Kidney (tissue), 14 donors: Measurements from ENCODE around the gene HMG20A. TPM values are rescaled to one million over a fixed set of nuclear protein-coding genes. Genes with fewer than 3 reads are reported as not detected.

Source experiments
- DNase-seq, 5 donors: peaks; one replicate each; pipeline ENCODE4 v3.0.0-alpha.2; 2013 to 2020
- FAIRE-seq: peaks from 2 replicates; lab custom pipeline; 2012; peaks lifted over from hg19 to GRCh38; lab: Jason Lieb, UNC
- H3K27ac ChIP-seq, 2 donors: one replicate each; pipeline ENCODE4 v1.7.0; 2013; ENCODE audit warnings: low read depth in 2 of 2, low read length in 2 of 2, inconsistent platforms in 1 of 2
- H3K27me3 ChIP-seq: one replicate; pipeline ENCODE4 v1.7.1; 2013; ENCODE audit warnings: low read length, inconsistent platforms; ENCODE audit not compliant: control insufficient read depth, insufficient read depth
- H3K36me3 ChIP-seq, 3 donors: one replicate each; pipeline versions ENCODE4 v1.7.0 to v1.7.1; 2013; ENCODE audit warnings: low read length in 3 of 3, control low read depth in 1 of 3, inconsistent platforms in 1 of 3; ENCODE audit not compliant: insufficient read depth in 3 of 3, control insufficient read depth in 2 of 3
- H3K4me1 ChIP-seq, 3 donors: one replicate each; pipeline versions ENCODE4 v1.7.0 to v1.7.1; 2013; ENCODE audit warnings: low read length in 3 of 3, inconsistent platforms in 1 of 3, low read depth in 1 of 3; ENCODE audit not compliant: control insufficient read depth in 2 of 3, insufficient read depth in 2 of 3
- H3K4me3 ChIP-seq, 3 donors: one replicate each; pipeline versions ENCODE4 v1.7.0 to v1.8.1; 2013; ENCODE audit warnings: low read length in 3 of 3, control low read depth in 1 of 3, inconsistent platforms in 1 of 3
- H3K9ac ChIP-seq, 3 donors: one replicate each; pipeline versions ENCODE4 v1.7.0 to v1.7.1; 2013; ENCODE audit warnings: low read length in 3 of 3, control low read depth in 1 of 3, inconsistent platforms in 1 of 3
- H3K9me3 ChIP-seq, 3 donors: one replicate each; pipeline versions ENCODE4 v1.7.0 to v1.7.1; 2013; ENCODE audit warnings: low read length in 3 of 3, control low read depth in 1 of 3, inconsistent platforms in 1 of 3; ENCODE audit not compliant: control insufficient read depth in 2 of 3, insufficient read depth in 1 of 3
- CTCF ChIP-seq: IDR thresholded peaks from 3 replicates; pipeline ENCODE4 v1.5.1; 2012; ENCODE audit warnings: mild to moderate bottlenecking, moderate library complexity, borderline replicate concordance; ENCODE audit not compliant: insufficient read depth; ENCODE audit errors: extremely low read depth
- intact Hi-C: fragments of 100-400 bp; cut with DNase I; formaldehyde crosslinking; loops from one replicate; pipeline ENCODE4 v1.11.1; 2022
- polyA plus RNA-seq: library from polyadenylated mRNA; stranded (reverse); fragments of 350-450 nt; fragmentation: Illumina TruSeq; extraction: RNeasy Lipid Tissue Mini Kit (QIAGEN cat#74804); gene quantifications from one replicate; pipeline ENCODE4 v1.2.3, GENCODE V29; 2014; ENCODE audit warnings: low read depth, low replicate concordance; ENCODE audit not compliant: insufficient read depth
- total RNA-seq: library from RNA; stranded (reverse); fragmentation: NEBNext Ultra II Directional; extraction: Animal tissue kit (Norgen Biotek cat#: 25700); gene quantifications from one replicate; pipeline ENCODE4 v1.2.1, GENCODE V29; 2021
- donor health status: control.
- donor health status: control.
- donor health status: control.
- donor health status: control.
- donor health status: control.
- donor health status: DM: yes; HTN: yes; CAD: no.
- donor health status: Normal renal cell carcinoma (clear cell type).

The HMG20A gene
- total and polyA plus RNA-seq, 2 donors from 2014 or later: 16.8 to 38.7 TPM

- Histone ChIP-seq H3K4me3 (no peak overlapping the region), H3K9me3 (no peaks in the 10 kb centered on the region), H3K9ac (no peak overlapping the region), H3K27ac (no peak overlapping the region), H3K27me3 (no peaks in the 10 kb centered on the region), H3K36me3 (no peaks in the 10 kb centered on the region), H3K4me1 (peaks cover 0 to 5% (median 0%) of the 10 kb centered on the region in 3 donors)
- DNase-seq: no peak
- TF ChIP-seq CTCF: no peak
- intact Hi-C loops: no loop called here
- FAIRE-seq: no peak
These were observed 5.7 kb downstream of the HMG20A start for GRCh38 chr15:77426377-77426776.

- H3K27ac ChIP-seq: no peak overlapping the region
- H3K9ac ChIP-seq: no peak overlapping the region
- H3K4me3 ChIP-seq: no peak overlapping the region
- H3K27me3 ChIP-seq: no peaks in the 10 kb centered on the region
- peaks cover 0 to 5% (median 0%) of the 10 kb centered on the region in 3 donors for H3K4me1 ChIP-seq
- H3K36me3 ChIP-seq: no peaks in the 10 kb centered on the region
- no peak for TF ChIP-seq CTCF
- FAIRE-seq (no peak), DNase-seq (peak in 2 of 5 donors; percentile 40 to 46)
- intact Hi-C loops: no loop called here
- H3K9me3 ChIP-seq: no peaks in the 10 kb centered on the region
These were observed 6.2 kb downstream of the HMG20A start for GRCh38 chr15:77426871-77427270.

GRCh38 chr15:77430213-77430612 is 9.5 kb downstream of the HMG20A start:
- no peak for FAIRE-seq
- intact Hi-C loops: no loop called here
- no peak for TF ChIP-seq CTCF

GRCh38 chr15:77430652-77431051 is 10.0 kb downstream of the HMG20A start:
- FAIRE-seq (no peak), DNase-seq (no peak)
- no peak overlapping the region for H3K9ac ChIP-seq

More at GRCh38 chr15:77430213-77430612, 9.5 kb downstream of the HMG20A start:
- Histone ChIP-seq H3K4me1 (peaks cover 0 to 3% (median 0%) of the 10 kb centered on the region in 3 donors), H3K9me3 (no peaks in the 10 kb centered on the region), H3K4me3 (no peak overlapping the region), H3K27ac (no peak overlapping the region), H3K27me3 (no peaks in the 10 kb centered on the region), H3K9ac (no peak overlapping the region), H3K36me3 (no peaks in the 10 kb centered on the region)
- DNase-seq: no peak

More at GRCh38 chr15:77430652-77431051, 10.0 kb downstream of the HMG20A start:
- Histone ChIP-seq H3K4me1 (peaks cover 0 to 3% (median 0%) of the 10 kb centered on the region in 3 donors), H3K27me3 (no peaks in the 10 kb centered on the region), H3K36me3 (no peaks in the 10 kb centered on the region), H3K4me3 (no peak overlapping the region), H3K9me3 (no peaks in the 10 kb centered on the region), H3K27ac (no peak overlapping the region)
- TF ChIP-seq CTCF: no peak
- intact Hi-C loops: no loop called here
